NT2/D1 (cell line): ENCODE data around the gene SERPINE2.

Source experiments
- DNase-seq: peaks from one replicate; pipeline ENCODE4 v3.0.0-alpha.2; 2011; ENCODE audit warnings: low read depth, low spot score
- H3K27me3 ChIP-seq: 2 replicates; pipeline ENCODE4 v1.6.0; 2011; ENCODE audit warnings: mild to moderate bottlenecking; ENCODE audit not compliant: insufficient read length, insufficient read depth
- H3K36me3 ChIP-seq: 2 replicates; pipeline ENCODE4 v1.6.1; 2011; ENCODE audit warnings: mild to moderate bottlenecking, low read length, mixed read lengths; ENCODE audit not compliant: insufficient read depth, insufficient read length
- H3K4me1 ChIP-seq: 2 replicates; pipeline ENCODE4 v1.5.1; 2011; ENCODE audit not compliant: insufficient read depth, insufficient read length
- H3K4me3 ChIP-seq: 2 replicates; pipeline ENCODE4 v1.5.1; 2011; ENCODE audit warnings: low read depth; ENCODE audit not compliant: insufficient read length
- H3K9ac ChIP-seq: 2 replicates; pipeline ENCODE4 v1.6.0; 2011; ENCODE audit warnings: low read depth; ENCODE audit not compliant: insufficient read length
- H3K9me3 ChIP-seq: 2 replicates; pipeline ENCODE4 v1.5.1; 2011; ENCODE audit warnings: mild to moderate bottlenecking, low read length; ENCODE audit not compliant: insufficient read depth
- SUZ12 ChIP-seq: IDR thresholded peaks from 2 replicates; pipeline ENCODE4 v1.6.1; 2011; ENCODE audit not compliant: insufficient read length, insufficient read depth; ENCODE audit errors: extremely low read depth
- YY1 ChIP-seq: IDR thresholded peaks from 2 replicates; pipeline ENCODE4 v1.6.1; 2011; ENCODE audit not compliant: insufficient read length, insufficient read depth
- ZNF274 ChIP-seq: IDR thresholded peaks from 2 replicates; pipeline ENCODE4 v1.6.1; 2011; ENCODE audit warnings: mild to moderate bottlenecking, low read depth, low read length

The SERPINE2 gene

GRCh38 chr2:223973606-223974005, 65.5 kb downstream of the SERPINE2 start:
- Histone ChIP-seq H3K9ac (no peak overlapping the region), H3K9me3 (no peaks in the 10 kb centered on the region), H3K36me3 (peaks cover 20% of the 10 kb centered on the region), H3K4me1 (no peaks in the 10 kb centered on the region), H3K4me3 (no peak overlapping the region), H3K27me3 (no peaks in the 10 kb centered on the region)
- no peak for DNase-seq
- TF ChIP-seq SUZ12 (no peak), ZNF274 (no peak), YY1 (no peak)

- peaks cover 16% of the 10 kb centered on the region for H3K36me3 ChIP-seq
- H3K27me3 ChIP-seq: no peaks in the 10 kb centered on the region
- H3K9me3 ChIP-seq: no peaks in the 10 kb centered on the region
- H3K4me3 ChIP-seq: no peak overlapping the region
- no peaks in the 10 kb centered on the region for H3K4me1 ChIP-seq
- no peak overlapping the region for H3K9ac ChIP-seq
- TF ChIP-seq SUZ12: no peak
- no peak for TF ChIP-seq YY1
- no peak for TF ChIP-seq ZNF274
- DNase-seq: no peak
Observed at GRCh38 chr2:223972656-223973102, 66.4 kb downstream of the SERPINE2 start.

- Histone ChIP-seq H3K4me3 (no peak overlapping the region), H3K9me3 (no peaks in the 10 kb centered on the region), H3K9ac (no peak overlapping the region), H3K4me1 (no peaks in the 10 kb centered on the region), H3K27me3 (no peaks in the 10 kb centered on the region), H3K36me3 (peaks cover 17% of the 10 kb centered on the region)
- DNase-seq: no peak
- TF ChIP-seq YY1 (no peak), SUZ12 (no peak), ZNF274 (no peak)
Observed at GRCh38 chr2:223971731-223972130, 67.4 kb downstream of the SERPINE2 start.

- TF ChIP-seq SUZ12 (no peak), ZNF274 (no peak), YY1 (no peak)
- Histone ChIP-seq H3K4me3 (no peak overlapping the region), H3K4me1 (no peaks in the 10 kb centered on the region), H3K9me3 (no peaks in the 10 kb centered on the region), H3K36me3 (peaks cover 27% of the 10 kb centered on the region), H3K9ac (no peak overlapping the region), H3K27me3 (no peaks in the 10 kb centered on the region)
- DNase-seq: peak; percentile 46
Observed at GRCh38 chr2:223970343-223971128, 68.5 kb downstream of the SERPINE2 start.

- H3K36me3 ChIP-seq: peaks cover 30% of the 10 kb centered on the region
- H3K9ac ChIP-seq: no peak overlapping the region
- H3K27me3 ChIP-seq: no peaks in the 10 kb centered on the region
- H3K9me3 ChIP-seq: no peaks in the 10 kb centered on the region
- H3K4me3 ChIP-seq: no peak overlapping the region
- TF ChIP-seq SUZ12 (no peak), ZNF274 (no peak), YY1 (no peak)
- DNase-seq: no peak
- no peaks in the 10 kb centered on the region for H3K4me1 ChIP-seq
Observed at GRCh38 chr2:223969856-223970255, 69.2 kb downstream of the SERPINE2 start.

GRCh38 chr2:223969315-223969714, 69.8 kb downstream of the SERPINE2 start:
- no peak for DNase-seq
- H3K27me3 ChIP-seq: no peaks in the 10 kb centered on the region
- no peak overlapping the region for H3K4me3 ChIP-seq
- no peak overlapping the region for H3K9ac ChIP-seq
- no peaks in the 10 kb centered on the region for H3K9me3 ChIP-seq
- TF ChIP-seq SUZ12 (no peak), YY1 (no peak), ZNF274 (no peak)
- H3K36me3 ChIP-seq: peaks cover 33% of the 10 kb centered on the region
- H3K4me1 ChIP-seq: no peaks in the 10 kb centered on the region

GRCh38 chr2:223967981-223968380, 71.1 kb downstream of the SERPINE2 start:
- no peak overlapping the region for H3K4me3 ChIP-seq
- no peak for TF ChIP-seq SUZ12
- TF ChIP-seq YY1: no peak
- TF ChIP-seq ZNF274: no peak
- no peaks in the 10 kb centered on the region for H3K4me1 ChIP-seq
- no peak for DNase-seq
- no peak overlapping the region for H3K9ac ChIP-seq
- no peaks in the 10 kb centered on the region for H3K27me3 ChIP-seq
- no peaks in the 10 kb centered on the region for H3K9me3 ChIP-seq
- H3K36me3 ChIP-seq: peaks cover 46% of the 10 kb centered on the region
